Measurements from ENCODE around the gene RNF130.

The RNF130 gene, protein sequence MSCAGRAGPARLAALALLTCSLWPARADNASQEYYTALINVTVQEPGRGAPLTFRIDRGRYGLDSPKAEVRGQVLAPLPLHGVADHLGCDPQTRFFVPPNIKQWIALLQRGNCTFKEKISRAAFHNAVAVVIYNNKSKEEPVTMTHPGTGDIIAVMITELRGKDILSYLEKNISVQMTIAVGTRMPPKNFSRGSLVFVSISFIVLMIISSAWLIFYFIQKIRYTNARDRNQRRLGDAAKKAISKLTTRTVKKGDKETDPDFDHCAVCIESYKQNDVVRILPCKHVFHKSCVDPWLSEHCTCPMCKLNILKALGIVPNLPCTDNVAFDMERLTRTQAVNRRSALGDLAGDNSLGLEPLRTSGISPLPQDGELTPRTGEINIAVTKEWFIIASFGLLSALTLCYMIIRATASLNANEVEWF

GRCh38 chr5:180071531-180072255, at the start of gene RNF130:
Gene RNF130 (minus strand): TSS chr5:180071759. CDS start chr5:180071702, 57 bp downstream.
- DNase-seq (ENCODE audit: low read depth): peak; percentile 62

DNA sequence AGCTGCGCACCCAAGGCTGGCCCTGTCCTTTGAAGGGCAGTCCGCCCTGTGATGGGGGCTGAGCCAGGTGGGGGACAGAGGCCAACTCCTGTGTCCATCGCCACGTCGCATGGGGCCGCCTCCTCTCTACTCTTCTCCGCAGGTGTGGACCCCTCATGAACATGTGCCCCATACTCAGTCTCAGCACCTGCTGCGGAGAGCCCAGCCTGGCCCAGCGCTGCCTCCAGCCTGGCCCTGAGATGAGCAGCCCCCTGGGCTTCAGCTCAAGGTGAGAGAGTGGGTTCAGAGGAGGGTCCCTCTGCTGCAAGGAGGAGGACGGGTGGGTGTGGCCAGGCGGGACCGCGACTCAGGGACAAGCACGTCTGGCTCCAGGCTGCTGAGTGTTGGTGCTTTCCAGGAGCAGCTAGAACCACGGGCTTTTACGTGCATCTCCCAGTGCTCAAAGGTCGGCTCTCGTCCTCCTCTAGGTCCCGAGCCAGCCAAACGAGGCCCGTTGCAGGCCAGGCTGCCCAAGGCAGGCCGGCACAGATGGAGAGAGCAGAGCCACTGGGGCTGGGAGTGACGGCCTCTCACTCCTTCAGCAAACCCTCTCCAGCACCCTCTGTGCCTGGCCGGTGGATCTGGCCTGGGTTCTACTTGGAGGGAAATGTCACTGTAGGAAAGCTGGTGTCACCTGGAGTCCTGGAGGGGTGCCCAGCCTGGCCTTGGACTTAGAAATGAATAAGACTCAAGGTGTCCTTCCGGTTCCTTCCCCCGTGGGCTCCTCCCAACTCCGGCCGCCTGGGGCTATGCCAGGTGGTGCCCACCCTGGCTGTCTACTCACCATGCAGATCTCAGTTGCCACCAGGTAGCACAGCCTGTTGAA, 48.9 kb upstream of the RNF130 start:
- no peak for DNase-seq (ENCODE audit: low read depth)

GRCh38 chr5:180119903-180120236, 48.3 kb upstream of the RNF130 start:
- DNase-seq (ENCODE audit: low read depth): no peak

GRCh38 chr5:180119031-180119902, 47.7 kb upstream of the RNF130 start:
- no peak for DNase-seq (ENCODE audit: low read depth)

GRCh38 chr5:180118391-180118791, 46.8 kb upstream of the RNF130 start:
- DNase-seq (ENCODE audit: low read depth): no peak

- DNase-seq (ENCODE audit: low read depth): no peak
Measured at GRCh38 chr5:180117000-180117725, 45.6 kb upstream of the RNF130 start.

DNA sequence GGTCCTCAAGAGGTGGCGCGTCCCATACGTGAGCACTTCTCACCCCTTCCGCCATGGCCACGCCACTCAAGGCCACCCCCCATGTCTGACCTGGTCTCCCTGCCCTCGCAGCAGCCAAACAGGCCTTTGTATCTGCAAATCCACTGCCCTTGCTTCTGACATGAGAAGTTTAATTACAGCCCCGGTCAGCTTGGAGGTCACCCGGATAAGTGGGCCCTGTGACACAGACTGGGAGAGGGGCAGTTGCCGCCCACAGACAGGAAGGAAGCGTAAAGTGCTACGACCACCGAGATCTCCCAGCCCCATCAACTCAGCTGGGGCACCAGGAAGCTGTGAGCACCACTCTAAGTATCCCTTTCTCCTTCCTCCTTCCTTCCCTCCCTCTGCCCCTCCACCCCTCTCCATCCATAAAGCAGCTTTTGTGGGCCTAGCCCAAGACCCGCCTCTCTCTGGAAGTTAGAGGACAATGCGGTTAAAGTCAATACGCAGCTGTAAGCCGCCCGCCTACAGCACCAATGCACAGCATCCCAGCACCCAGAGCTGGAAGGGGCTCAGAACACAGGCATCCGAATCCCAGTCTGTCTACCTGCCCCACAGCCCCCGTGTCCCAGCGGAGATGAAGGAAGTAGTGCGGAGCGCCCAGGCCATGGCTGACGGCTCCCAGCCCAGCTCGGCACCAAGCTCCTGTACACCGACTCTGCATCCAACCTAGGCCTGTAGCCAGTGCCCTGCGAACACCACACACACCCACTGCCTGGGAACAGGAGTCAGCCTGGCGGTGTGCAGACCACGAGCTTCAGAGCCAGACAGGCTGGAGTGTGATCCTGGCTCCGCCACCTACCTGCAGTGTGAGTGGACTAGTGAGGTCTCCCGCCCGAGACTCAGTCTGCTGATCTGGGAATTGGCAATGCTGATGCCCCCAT, 44.8 kb upstream of the RNF130 start:
- no peak for DNase-seq (ENCODE audit: low read depth)

GRCh38 chr5:180115326-180116076, 43.9 kb upstream of the RNF130 start:
- DNase-seq (ENCODE audit: low read depth): no peak

- DNase-seq (ENCODE audit: low read depth): no peak
Measured at GRCh38 chr5:180114304-180115003, 42.9 kb upstream of the RNF130 start.

DNA sequence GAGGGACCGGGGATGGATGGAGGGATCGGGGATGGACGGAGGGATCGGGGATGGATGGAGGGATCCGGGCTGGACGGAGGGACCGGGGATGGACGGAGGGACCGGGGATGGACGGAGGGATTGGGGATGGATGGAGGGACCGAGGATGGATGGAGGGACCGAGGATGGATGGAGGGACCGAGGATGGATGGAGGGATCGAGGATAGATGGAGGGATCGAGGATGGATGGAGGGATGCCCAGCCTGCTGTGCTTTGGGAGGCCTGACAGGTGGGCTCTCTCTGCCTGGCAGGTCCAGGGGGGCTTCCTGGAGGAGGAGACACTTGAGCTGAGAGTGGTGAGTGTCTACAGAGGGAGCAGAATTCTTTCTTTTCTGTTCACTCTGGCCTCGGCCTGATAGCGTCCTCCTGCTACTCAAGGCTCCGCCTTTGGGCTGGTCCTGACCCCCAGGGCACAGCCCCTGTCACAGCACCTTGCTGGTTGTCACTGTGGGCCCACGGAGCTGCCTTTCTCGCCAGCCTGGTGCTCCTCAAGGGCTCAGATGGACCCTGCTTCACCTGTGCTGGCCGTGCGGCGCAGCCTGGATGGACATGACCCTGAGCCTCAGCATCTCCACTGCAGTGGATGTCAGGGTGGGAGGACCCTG, 42.2 kb upstream of the RNF130 start:
- DNase-seq (ENCODE audit: low read depth): no peak

- DNase-seq (ENCODE audit: low read depth): no peak
Measured at GRCh38 chr5:180112181-180112861, 40.8 kb upstream of the RNF130 start.

DNA sequence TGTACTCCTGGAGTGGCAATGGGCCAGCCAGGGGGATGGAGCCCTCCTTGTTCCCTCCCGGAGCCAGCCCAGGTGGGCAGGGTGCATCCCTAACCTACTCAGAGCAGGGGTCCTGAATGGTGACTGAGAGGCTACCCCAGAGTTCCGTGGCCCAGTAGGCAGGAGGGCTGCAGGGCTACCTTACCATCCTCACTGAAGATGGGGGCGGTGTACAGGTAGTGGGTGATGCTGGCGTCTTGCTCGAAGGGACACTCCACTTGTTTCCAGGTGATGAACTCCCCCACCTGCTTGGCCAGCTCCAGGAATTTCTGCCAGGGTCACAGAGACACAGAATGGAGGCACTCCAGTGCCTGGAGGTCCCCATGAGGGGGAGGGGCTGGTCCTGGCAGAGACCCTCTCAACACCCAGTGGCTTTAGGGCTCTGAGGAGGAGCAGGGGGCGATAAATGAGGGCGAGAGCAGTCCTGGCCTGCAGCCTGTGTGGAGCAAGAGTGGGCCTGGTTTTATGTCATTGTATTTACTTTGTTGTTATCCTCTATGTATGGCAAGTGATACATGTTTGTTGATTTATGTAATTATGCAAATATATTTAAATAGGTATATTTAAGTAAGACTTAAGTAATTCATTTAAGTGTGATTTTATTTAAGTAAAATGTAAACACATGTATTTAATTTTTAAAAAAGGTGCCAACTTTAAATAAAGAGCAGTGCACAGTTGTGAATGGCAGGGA, 39.9 kb upstream of the RNF130 start:
- no peak for DNase-seq (ENCODE audit: low read depth)

DNA sequence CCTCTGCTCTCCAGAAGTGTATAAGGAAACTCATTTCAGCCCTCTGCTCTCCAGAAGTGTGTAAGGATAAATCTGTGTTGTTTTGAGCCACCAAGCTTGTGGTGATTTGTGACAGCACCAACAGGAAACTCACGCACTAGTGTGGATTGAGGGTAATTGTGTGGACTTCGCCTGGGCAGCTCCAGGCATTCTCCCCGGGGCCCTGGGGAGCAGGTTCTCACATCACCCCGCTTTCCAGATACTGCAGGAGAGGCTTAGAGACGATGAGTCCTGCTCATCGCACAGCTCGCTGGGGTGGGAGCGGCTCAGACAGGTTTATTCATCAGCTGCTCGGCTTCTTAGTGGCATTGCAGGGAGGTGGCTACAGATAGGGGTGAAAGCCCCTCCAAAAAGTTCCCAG, 38.4 kb upstream of the RNF130 start:
- DNase-seq (ENCODE audit: low read depth): no peak

DNA sequence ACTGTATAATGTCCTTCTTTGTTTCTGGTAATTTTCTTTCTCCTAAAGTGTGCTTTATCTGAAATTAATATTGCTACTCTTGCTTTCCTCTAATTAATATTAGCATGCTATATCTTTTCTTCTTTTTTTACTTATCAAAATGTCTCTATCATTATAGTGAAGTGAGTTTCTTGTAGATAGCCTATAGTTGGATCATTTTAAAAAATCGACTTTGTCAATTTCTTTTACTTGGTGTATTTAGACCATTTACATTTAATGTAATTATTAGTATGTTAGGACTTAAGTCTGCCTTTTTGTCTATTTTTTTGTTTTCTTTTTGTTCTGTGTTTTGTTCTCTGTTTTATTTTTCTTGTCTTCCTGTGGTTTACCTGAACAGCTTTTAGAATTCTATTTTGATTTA, 35.4 kb upstream of the RNF130 start:
- no peak for DNase-seq (ENCODE audit: low read depth)

DNA sequence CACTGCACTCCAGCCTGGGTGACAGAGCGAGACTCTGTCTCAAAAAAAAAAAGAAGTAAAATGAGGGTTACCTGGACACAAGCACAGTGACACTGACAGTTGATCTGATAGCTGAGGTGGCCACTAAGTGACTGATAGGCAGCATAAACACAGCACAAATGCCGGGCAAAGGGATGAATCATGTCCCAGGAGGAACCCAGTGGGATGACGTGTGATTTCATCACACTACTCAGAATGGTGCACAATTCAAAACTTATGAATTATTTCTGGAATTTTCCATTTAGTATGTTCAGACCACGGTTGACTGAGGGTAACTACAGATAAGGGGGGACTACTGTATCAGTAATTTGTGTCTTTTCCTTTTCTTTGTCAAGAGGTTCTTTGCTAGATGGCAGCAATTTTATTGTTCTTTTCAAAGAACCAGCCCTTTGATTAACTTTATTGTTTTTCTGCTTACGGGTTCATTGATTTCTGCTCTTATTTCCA, 34.3 kb upstream of the RNF130 start:
- DNase-seq (ENCODE audit: low read depth): no peak

DNA sequence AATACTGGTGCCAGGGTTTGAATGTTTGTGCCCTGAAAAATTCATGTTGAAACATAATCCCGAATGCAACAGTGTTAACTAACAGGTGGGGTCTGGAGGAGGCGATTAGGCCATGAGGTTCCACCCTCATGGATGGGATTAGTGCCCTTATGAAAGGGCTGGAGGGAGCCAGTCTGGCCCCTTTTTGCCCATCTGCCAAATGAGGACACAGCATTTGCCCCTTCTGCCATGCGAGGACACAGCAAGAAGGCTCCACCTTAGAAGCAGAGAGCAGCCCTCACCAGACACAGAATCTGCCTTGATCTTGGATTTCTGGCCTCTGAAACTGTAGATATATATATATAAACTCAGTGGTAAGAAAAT, 32.6 kb upstream of the RNF130 start:
- no peak for DNase-seq (ENCODE audit: low read depth)

Measured in T-helper 22 cell (primary cell).